CD4-positive, alpha-beta T cell treated with Interleukin-1 beta for 1 hour (primary cell): ENCODE measurements around the gene IFT43.

ENCODE experiments used
- DNase-seq, 2 donors: peaks; one replicate each; pipeline ENCODE4 v3.0.0-alpha.2; 2020 to 2022

The IFT43 gene

GRCh38 chr14:76115010-76115422 is 129.5 kb downstream of the IFT43 start:
- no peak for DNase-seq

GRCh38 chr14:76117789-76118484 is 132.4 kb downstream of the IFT43 start:
- DNase-seq: no peak

- no peak for DNase-seq
These were observed 133.0 kb downstream of the IFT43 start for GRCh38 chr14:76118594-76118993.

- no peak for DNase-seq
These were observed 135.7 kb downstream of the IFT43 start for GRCh38 chr14:76121089-76121748.

GRCh38 chr14:76123426-76124225 is 138.1 kb downstream of the IFT43 start:
- no peak for DNase-seq

GRCh38 chr14:76125511-76125910 is 139.9 kb downstream of the IFT43 start:
- no peak for DNase-seq

GRCh38 chr14:76126076-76126475 is 140.5 kb downstream of the IFT43 start:
- DNase-seq: no peak

- DNase-seq: no peak
These were observed 144.5 kb downstream of the IFT43 start for GRCh38 chr14:76129851-76130576.

- DNase-seq: no peak
These were observed 145.8 kb downstream of the IFT43 start for GRCh38 chr14:76131071-76131965.

GRCh38 chr14:76133103-76133502 is 147.5 kb downstream of the IFT43 start:
- no peak for DNase-seq
